DMS53 treated with DMSO at 0.1 percent for 48 hours (cell line): ENCODE results near the gene UGT1A10.

Experiments
- DNase-seq: peaks from one replicate; lab custom pipeline; 2025; ENCODE audit not compliant: unreplicated experiment; lab: John Stamatoyannopoulos, UW

The UGT1A10 gene

GRCh38 chr2:233768076-233768475 is 131.8 kb downstream of the UGT1A10 start:
- DNase-seq = no peak

GRCh38 chr2:233769260-233769659 is 133.0 kb downstream of the UGT1A10 start:
- DNase-seq = no peak

- no peak for DNase-seq
Observed at GRCh38 chr2:233772153-233772552, 135.9 kb downstream of the UGT1A10 start.

GRCh38 chr2:233772583-233772982 is 136.3 kb downstream of the UGT1A10 start:
- no peak for DNase-seq

- DNase-seq = no peak
Observed at GRCh38 chr2:233773854-233774253, 137.6 kb downstream of the UGT1A10 start.

- no peak for DNase-seq
Observed at GRCh38 chr2:233775414-233775813, 139.2 kb downstream of the UGT1A10 start.

GRCh38 chr2:233778030-233778429 is 141.8 kb downstream of the UGT1A10 start, which contains the start of gene MROH2A:
Gene MROH2A, plus strand, starts transcription at chr2:233778330. Its CDS starts 1,029 bp downstream, at chr2:233779359.
- no peak for DNase-seq

- DNase-seq = no peak
Observed at GRCh38 chr2:233779722-233780121, 143.5 kb downstream of the UGT1A10 start.

- no peak for DNase-seq
Observed at GRCh38 chr2:233780771-233781170, 144.5 kb downstream of the UGT1A10 start.

GRCh38 chr2:233789554-233789953 is 153.3 kb downstream of the UGT1A10 start:
- no peak for DNase-seq

GRCh38 chr2:233791151-233791882 is 155.1 kb downstream of the UGT1A10 start:
- DNase-seq = no peak

GRCh38 chr2:233791883-233792329 is 155.7 kb downstream of the UGT1A10 start:
- DNase-seq = peak; percentile 3

- DNase-seq = no peak
Observed at GRCh38 chr2:233792720-233793119, 156.5 kb downstream of the UGT1A10 start.

GRCh38 chr2:233793465-233794127 is 157.3 kb downstream of the UGT1A10 start:
- DNase-seq = no peak

GRCh38 chr2:233794128-233794658 is 157.9 kb downstream of the UGT1A10 start:
- DNase-seq = no peak

- DNase-seq = no peak
Observed at GRCh38 chr2:233795735-233796171, 159.5 kb downstream of the UGT1A10 start.

- DNase-seq = no peak
Observed at GRCh38 chr2:233796254-233796653, 160.0 kb downstream of the UGT1A10 start.

- no peak for DNase-seq
Observed at GRCh38 chr2:233798335-233799086, 162.3 kb downstream of the UGT1A10 start.

GRCh38 chr2:233799087-233799665 is 162.9 kb downstream of the UGT1A10 start:
- no peak for DNase-seq

- no peak for DNase-seq
Observed at GRCh38 chr2:233799716-233800115, 163.5 kb downstream of the UGT1A10 start.

- DNase-seq = no peak
Observed at GRCh38 chr2:233800208-233800607, 164.0 kb downstream of the UGT1A10 start.
